Testis (tissue), 2 donors: ENCODE data around the gene IFT43.

Experiments used
- CTCF ChIP-seq, 3 experiments: fragments of 450-650 bp in 2 of 3; fragments of 200-600 bp in 1 of 3; sonication (generic) in 1 of 3; IDR thresholded peaks; one replicate each; pipeline ENCODE4 v1.5.1; 2016 to 2019; ENCODE audit warnings: antibody characterized with exemption in 3 of 3, mild to moderate bottlenecking in 2 of 3, moderate library complexity in 1 of 3
- POLR2A ChIP-seq: fragments of 450-650 bp; IDR thresholded peaks from one replicate; pipeline ENCODE4 v1.6.1; 2017; ENCODE audit warnings: antibody characterized with exemption, mild to moderate bottlenecking, moderate library complexity

DNA sequence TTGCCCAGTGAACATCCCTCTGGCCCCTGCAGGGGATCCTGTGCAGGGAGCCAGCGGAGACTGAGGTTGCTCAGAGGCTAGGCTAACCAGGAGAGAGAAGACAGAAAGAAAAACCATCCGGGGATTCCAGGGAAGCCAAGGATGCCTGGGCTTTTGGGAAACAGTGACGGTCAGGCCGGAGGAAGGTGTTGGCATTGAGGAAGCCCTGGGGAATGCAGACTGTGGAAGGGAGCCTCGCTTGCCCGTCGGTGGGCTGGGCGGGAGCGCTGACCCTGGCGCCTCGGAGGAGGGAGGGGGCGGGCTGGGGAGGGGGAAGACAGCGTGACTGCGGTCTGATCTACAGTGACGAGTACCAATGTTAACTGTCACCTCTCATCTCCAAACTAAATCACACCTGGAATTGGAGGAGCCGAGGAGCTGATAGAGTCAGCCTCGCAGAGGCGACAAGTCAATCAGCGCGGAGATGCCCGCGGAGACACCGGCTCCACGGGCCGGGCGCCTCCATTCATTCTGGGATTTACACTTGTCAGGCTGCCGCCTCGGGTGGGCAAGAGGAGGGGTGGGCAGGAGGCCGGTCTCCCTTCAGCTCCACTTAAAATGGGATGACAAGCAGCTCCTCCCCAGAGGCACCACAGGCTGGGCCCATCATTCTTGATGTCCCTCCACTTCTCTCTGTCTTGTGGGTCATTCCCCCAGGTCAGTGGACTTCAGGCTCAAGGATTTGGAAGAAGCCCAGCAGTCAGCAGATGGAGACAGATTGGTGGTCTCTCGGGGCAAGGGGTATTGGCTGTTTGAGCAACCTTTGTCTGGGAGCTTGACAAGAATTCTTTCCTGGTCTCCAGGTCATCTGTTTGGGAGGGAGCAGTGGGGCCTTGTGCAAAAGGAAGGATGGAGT lies 145.8 kb downstream of the IFT43 start:
- TF ChIP-seq POLR2A (no peak), CTCF (IDR thresholded peaks at IDR 0.05) (no peak)
